GM12878 (cell line): ENCODE results near the gene ATG9A. TPM values are rescaled to one million over a fixed set of nuclear protein-coding genes. Genes with fewer than 3 reads are reported as not detected.
A peak's percentile ranks its signal among the peaks of the same experiment; 100 is the strongest.

Experiments used
- ATAC-seq: fragments of 200-7000 bp; cut with Tn5 transposase; 3 replicates; pipeline ENCODE4 v1.9.1; 2020; ENCODE audit warnings: mild to moderate bottlenecking, moderate library complexity
- BruUV-seq: library from RNA; stranded (reverse); fragments of 400-500 nt; replicated peaks from 2 replicates; lab custom pipeline; 2021; lab: Mats Ljungman, UMichigan
- CTCF ChIA-PET: fragments of 300-600 bp; sonication (Branson Sonifier 250); formaldehyde crosslinking; extraction: SDS; loops from one replicate; lab custom pipeline; 2021; ENCODE audit warnings: inconsistent platforms; lab: Yijun Ruan, JAX
- POLR2A ChIA-PET: fragments of 350-600 bp; formaldehyde crosslinking; extraction: SDS; loops from one replicate; lab custom pipeline; 2021; ENCODE audit warnings: inconsistent platforms; lab: Charles Lee
- RAD21 ChIA-PET: fragments of 300-600 bp; sonication (Branson Sonifier 250); formaldehyde crosslinking; loops from one replicate; lab custom pipeline; 2023; ENCODE audit warnings: antibody characterized with exemption; ENCODE audit not compliant: unreplicated experiment; lab: Charles Lee
- SMC1A ChIA-PET: fragments of 300-600 bp; sonication (Branson Sonifier 250); formaldehyde crosslinking; loops from one replicate; lab custom pipeline; 2023; ENCODE audit not compliant: unreplicated experiment, uncharacterized antibody; lab: Charles Lee
- DNase-seq: peaks from one replicate; pipeline ENCODE4 v3.0.0-alpha.2; 2011; ENCODE audit warnings: low read depth, low spot score
- FAIRE-seq: peaks from 3 replicates; lab custom pipeline; 2011; peaks lifted over from hg19 to GRCh38; lab: Jason Lieb, UNC
- H2AFZ ChIP-seq: 2 replicates; pipeline ENCODE4 v1.6.0; 2011; ENCODE audit warnings: low read depth, low read length, control low read depth; ENCODE audit not compliant: control insufficient read depth
- H3K27ac ChIP-seq: 2 replicates; pipeline ENCODE4 v1.5.1; 2011; ENCODE audit warnings: control low read depth; ENCODE audit not compliant: control insufficient read depth, insufficient read depth
- H3K27me3 ChIP-seq, 2 experiments: replicated peaks in 1 of 2; 2 replicates each; pipeline versions ENCODE4 v1.6.0 to v1.6.1; 2011; ENCODE audit warnings: low read length in 1 of 2; ENCODE audit not compliant: control insufficient read depth in 2 of 2, insufficient read depth in 2 of 2
- H3K36me3 ChIP-seq, 2 experiments: 2 replicates each; pipeline ENCODE4 v1.5.1; 2011; ENCODE audit warnings: low read length in 1 of 2; ENCODE audit not compliant: control insufficient read depth in 2 of 2, insufficient read depth in 2 of 2
- H3K4me1 ChIP-seq: 2 replicates; pipeline ENCODE4 v1.6.1; 2011; ENCODE audit warnings: mild to moderate bottlenecking, low read length, moderate library complexity, mixed read lengths; ENCODE audit not compliant: control insufficient read depth, insufficient read depth
- H3K4me2 ChIP-seq: 2 replicates; pipeline ENCODE4 v1.6.0; 2011; ENCODE audit warnings: control low read depth; ENCODE audit not compliant: control insufficient read depth, insufficient read depth
- H3K4me3 ChIP-seq: fragments of 200-600 bp; sonication (generic); 2 replicates; pipeline ENCODE4 v1.5.1; 2016
- H3K79me2 ChIP-seq: 2 replicates; pipeline ENCODE4 v1.6.0; 2011; ENCODE audit warnings: low read length; ENCODE audit not compliant: control insufficient read depth, insufficient read depth
- H3K9ac ChIP-seq: 2 replicates; pipeline ENCODE4 v1.8.0; 2011; ENCODE audit warnings: low read length, control low read depth, mixed read lengths; ENCODE audit not compliant: control insufficient read depth, insufficient read depth
- H3K9me3 ChIP-seq: replicated peaks from 3 replicates; pipeline ENCODE4 v1.5.1; 2011; ENCODE audit warnings: mild to moderate bottlenecking, low read length; ENCODE audit not compliant: control insufficient read depth, insufficient read depth
- H4K20me1 ChIP-seq: 2 replicates; pipeline ENCODE4 v1.6.0; 2011; ENCODE audit not compliant: control insufficient read depth, insufficient read depth
- BMI1 ChIP-seq: fragments of 450-650 bp; IDR thresholded peaks from 2 replicates; pipeline ENCODE4 v1.6.1; 2016; ENCODE audit warnings: mild to moderate bottlenecking, moderate library complexity, borderline replicate concordance
- CREM ChIP-seq: IDR thresholded peaks from 2 replicates; pipeline ENCODE4 v1.6.1; 2014; ENCODE audit warnings: antibody characterized with exemption, low read depth
- EZH2 ChIP-seq: IDR thresholded peaks from 2 replicates; pipeline ENCODE4 v1.6.1; 2012; ENCODE audit warnings: low read depth, mild to moderate bottlenecking, control low read depth, inconsistent platforms, low read length, borderline replicate concordance; ENCODE audit not compliant: control insufficient read depth
- MEF2B ChIP-seq: fragments of 450-650 bp; IDR thresholded peaks from 2 replicates; pipeline ENCODE4 v1.6.1; 2018; ENCODE audit warnings: mild to moderate bottlenecking, moderate library complexity; ENCODE audit not compliant: partially characterized antibody, poor library complexity, severe bottlenecking
- POLR2A ChIP-seq: IDR thresholded peaks from 2 replicates; pipeline ENCODE4 v1.6.1; 2011; ENCODE audit warnings: low read depth, mild to moderate bottlenecking, low read length
- WGBS: methylation state at CpG from one replicate; pipeline ENCODE4 v1.1.6; 2016; ENCODE audit warnings: low lambda C conversion rate; ENCODE audit not compliant: insufficient replicate concordance, insufficient coverage; ENCODE audit errors: missing lambda C conversion rate; 5-methylcytosine and 5-hydroxymethylcytosine counted together
- in situ Hi-C: fragments of 300-500 bp; cut with MboI; formaldehyde crosslinking; loops from 9 replicates; pipeline ENCODE4 v1.14.3; 2018; ENCODE audit warnings: mixed read lengths
- intact Hi-C: fragments of 100-400 bp; cut with micrococcal nuclease; formaldehyde crosslinking; loops from one replicate; pipeline ENCODE4 v1.14.2; 2022; ENCODE audit not compliant: unreplicated experiment
- polyA plus RNA-seq, 11 experiments: library from polyadenylated mRNA; depleted of rRNA in 4 of 11; unstranded in 6 of 11; stranded (reverse) in 5 of 11; fragments of >200 nt; fragmentation: Nextera tagmentation in 4 of 11; fragmentation: Illumina TruSeq in 1 of 11; extraction: Ambion mirVana in 4 of 11; extraction: Trizol in 1 of 11; gene quantifications; 1 replicate in 1 of 11; 2 replicates in 10 of 11; pipeline versions ENCODE4 v1.2.1 to v1.2.3, GENCODE V29; 2011 to 2016; ENCODE audit warnings: inconsistent platforms in 2 of 11, missing spikeins in 2 of 11, low read depth in 1 of 11
- total RNA-seq, 4 experiments: library from RNA; depleted of rRNA in 3 of 4; stranded (reverse); fragments of >200 nt in 3 of 4; fragmentation: Illumina TruSeq in 1 of 4; extraction: Trizol in 1 of 4; gene quantifications; 2 replicates each; pipeline versions ENCODE4 v1.2.1 to v1.2.3, GENCODE V29; 2013 to 2021
- TF ChIP-seq, protein P1 (sequence below): fragments of 150-350 bp; IDR thresholded peaks from 2 replicates; pipeline ENCODE4 v1.6.1; 2016; ENCODE audit warnings: low read depth, low read length
- TF ChIP-seq, protein P2 (sequence below): fragments of 150-350 bp; IDR thresholded peaks from 2 replicates; pipeline ENCODE4 v1.6.1; 2014; ENCODE audit warnings: mild to moderate bottlenecking, low read depth, low read length

The ATG9A gene
- total and polyA plus RNA-seq, 10 of the 15 experiments (the other 5 are each of a cell fraction or from before 2014, with no cell fraction given): 0.16 to 37.5 (median 14.6) TPM; not detected in 1

DNA sequence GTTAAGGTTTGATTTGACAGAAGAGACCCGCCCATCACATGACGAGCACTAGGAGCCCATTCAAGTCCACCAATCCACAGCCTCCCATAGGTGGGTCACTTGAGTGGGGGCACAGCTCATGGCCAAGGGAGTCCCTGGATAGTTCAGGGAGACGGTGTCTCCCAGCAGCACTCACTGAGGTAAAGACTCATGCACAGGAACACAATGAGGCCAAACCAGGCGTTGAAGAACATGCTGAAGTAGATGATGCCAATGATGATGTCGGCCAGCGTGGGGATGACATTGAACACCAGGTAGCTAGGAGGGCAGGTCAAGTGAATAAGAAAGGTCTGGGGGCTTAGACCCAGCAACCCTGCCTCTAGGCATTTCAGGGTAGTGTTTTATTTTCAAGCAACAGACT lies 14.7 kb downstream of the ATG9A start:
- Histone ChIP-seq H3K36me3 (peaks cover 0 to 15% of the 10 kb centered on the region in 2 experiments; a peak in 3 of 4 replicates), H3K27me3 (no peaks in the 10 kb centered on the region), H3K4me3 (no peak overlapping the region), H3K9ac (no peak overlapping the region), H3K4me1 (peaks cover 16% of the 10 kb centered on the region), H2AFZ (no peak overlapping the region), H3K4me2 (no peak overlapping the region), H3K27ac (no peak overlapping the region), H4K20me1 (no peaks in the 10 kb centered on the region; the same call in 1 of the 2 replicates), H3K9me3 (no peaks in the 10 kb centered on the region), H3K79me2 (peaks cover 14% of the 10 kb centered on the region)
- FAIRE-seq: no peak
- in situ Hi-C loops (no loop called here), intact Hi-C loops (no loop called here)
- SMC1A ChIA-PET: no interaction called here
- RAD21 ChIA-PET: no interaction called here
- CTCF ChIA-PET: interaction anchor here (0.6 to 3.2 kb wide), 5 partner anchors 9 to 84 kb away, joined by 3 to 14 read pairs (median 4); no protein-coding TSS in a partner anchor
- TF ChIP-seq POLR2A (0 out of 2 replicates have a peak, but pooled peaks have one; percentile 21), MEF2B (no peak)
- no TSS peak for BruUV-seq
- 91% methylated on average over 6 of the region's 6 CpGs for WGBS
- POLR2A ChIA-PET: no interaction called here
- no peak for ATAC-seq
- DNase-seq: no peak

DNA sequence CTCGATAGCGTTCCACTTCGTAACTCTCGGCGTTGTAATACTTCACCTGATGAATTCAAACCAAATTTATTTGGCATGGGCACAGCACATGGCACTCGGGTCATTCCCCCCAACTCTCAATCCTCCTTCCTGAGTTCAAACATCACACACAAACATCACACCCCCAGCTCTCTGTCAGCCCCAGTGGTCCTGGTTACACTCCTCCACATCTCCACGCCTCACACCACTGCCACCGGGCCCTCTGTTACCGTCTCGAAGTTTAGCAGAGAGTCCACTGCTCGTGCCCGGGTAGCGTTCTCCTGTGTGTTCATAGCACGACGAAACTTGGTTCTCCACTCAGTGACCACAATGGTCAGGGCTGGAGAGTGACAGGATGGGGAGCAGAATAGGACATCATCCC lies 15.3 kb downstream of the ATG9A start:
- intact Hi-C loops: no loop called here
- 96% methylated on average over 15 of the region's 15 CpGs for WGBS

More for the DNA sequence above, 15.3 kb downstream of the ATG9A start:
- Histone ChIP-seq H3K27ac (no peak overlapping the region), H3K4me1 (peaks cover 11% of the 10 kb centered on the region), H4K20me1 (no peaks in the 10 kb centered on the region), H3K4me2 (no peak overlapping the region), H2AFZ (no peak overlapping the region), H3K4me3 (no peak overlapping the region), H3K9me3 (no peaks in the 10 kb centered on the region), H3K27me3 (no peaks in the 10 kb centered on the region), H3K36me3 (peaks cover 0 to 15% of the 10 kb centered on the region in 2 experiments; a peak in 3 of 4 replicates), H3K9ac (no peak overlapping the region), H3K79me2 (peaks cover 14% of the 10 kb centered on the region)
- ATAC-seq (no peak), DNase-seq (no peak), FAIRE-seq (no peak)
- SMC1A ChIA-PET: no interaction called here
- CTCF ChIA-PET: interaction anchor here (0.6 to 3.2 kb wide), 5 partner anchors 8 to 81 kb away, joined by 3 to 14 read pairs (median 4); no protein-coding TSS in a partner anchor
- BruUV-seq: no TSS peak
- POLR2A ChIA-PET: no interaction called here
- RAD21 ChIA-PET: no interaction called here
- in situ Hi-C loops: no loop called here
- TF ChIP-seq EZH2: no peak
- TF ChIP-seq CREM: no peak
- no peak for TF ChIP-seq BMI1
- TF ChIP-seq, protein P1, sequence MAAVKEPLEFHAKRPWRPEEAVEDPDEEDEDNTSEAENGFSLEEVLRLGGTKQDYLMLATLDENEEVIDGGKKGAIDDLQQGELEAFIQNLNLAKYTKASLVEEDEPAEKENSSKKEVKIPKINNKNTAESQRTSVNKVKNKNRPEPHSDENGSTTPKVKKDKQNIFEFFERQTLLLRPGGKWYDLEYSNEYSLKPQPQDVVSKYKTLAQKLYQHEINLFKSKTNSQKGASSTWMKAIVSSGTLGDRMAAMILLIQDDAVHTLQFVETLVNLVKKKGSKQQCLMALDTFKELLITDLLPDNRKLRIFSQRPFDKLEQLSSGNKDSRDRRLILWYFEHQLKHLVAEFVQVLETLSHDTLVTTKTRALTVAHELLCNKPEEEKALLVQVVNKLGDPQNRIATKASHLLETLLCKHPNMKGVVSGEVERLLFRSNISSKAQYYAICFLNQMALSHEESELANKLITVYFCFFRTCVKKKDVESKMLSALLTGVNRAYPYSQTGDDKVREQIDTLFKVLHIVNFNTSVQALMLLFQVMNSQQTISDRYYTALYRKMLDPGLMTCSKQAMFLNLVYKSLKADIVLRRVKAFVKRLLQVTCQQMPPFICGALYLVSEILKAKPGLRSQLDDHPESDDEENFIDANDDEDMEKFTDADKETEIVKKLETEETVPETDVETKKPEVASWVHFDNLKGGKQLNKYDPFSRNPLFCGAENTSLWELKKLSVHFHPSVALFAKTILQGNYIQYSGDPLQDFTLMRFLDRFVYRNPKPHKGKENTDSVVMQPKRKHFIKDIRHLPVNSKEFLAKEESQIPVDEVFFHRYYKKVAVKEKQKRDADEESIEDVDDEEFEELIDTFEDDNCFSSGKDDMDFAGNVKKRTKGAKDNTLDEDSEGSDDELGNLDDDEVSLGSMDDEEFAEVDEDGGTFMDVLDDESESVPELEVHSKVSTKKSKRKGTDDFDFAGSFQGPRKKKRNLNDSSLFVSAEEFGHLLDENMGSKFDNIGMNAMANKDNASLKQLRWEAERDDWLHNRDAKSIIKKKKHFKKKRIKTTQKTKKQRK: no peak
- TF ChIP-seq, protein P2, sequence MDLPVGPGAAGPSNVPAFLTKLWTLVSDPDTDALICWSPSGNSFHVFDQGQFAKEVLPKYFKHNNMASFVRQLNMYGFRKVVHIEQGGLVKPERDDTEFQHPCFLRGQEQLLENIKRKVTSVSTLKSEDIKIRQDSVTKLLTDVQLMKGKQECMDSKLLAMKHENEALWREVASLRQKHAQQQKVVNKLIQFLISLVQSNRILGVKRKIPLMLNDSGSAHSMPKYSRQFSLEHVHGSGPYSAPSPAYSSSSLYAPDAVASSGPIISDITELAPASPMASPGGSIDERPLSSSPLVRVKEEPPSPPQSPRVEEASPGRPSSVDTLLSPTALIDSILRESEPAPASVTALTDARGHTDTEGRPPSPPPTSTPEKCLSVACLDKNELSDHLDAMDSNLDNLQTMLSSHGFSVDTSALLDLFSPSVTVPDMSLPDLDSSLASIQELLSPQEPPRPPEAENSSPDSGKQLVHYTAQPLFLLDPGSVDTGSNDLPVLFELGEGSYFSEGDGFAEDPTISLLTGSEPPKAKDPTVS: no peak
- TF ChIP-seq, all 136 proteins: peak for 0
